SJCRH30 (cell line): Measurements from ENCODE around the gene UNC93A. TPM values are rescaled to one million over a fixed set of nuclear protein-coding genes. Genes with fewer than 3 reads are reported as not detected.

ENCODE experiments used
- DNase-seq, 2 experiments: peaks; one replicate each; pipeline ENCODE4 v3.0.0-alpha.2; 2015 to 2020
- H3K27ac ChIP-seq: fragments of 250-450 bp; sonication (Bioruptor Pico); 2 replicates; pipeline ENCODE4 v1.5.1; 2020; ENCODE audit warnings: mild to moderate bottlenecking, moderate library complexity
- H3K27me3 ChIP-seq: fragments of 250-450 bp; sonication (Bioruptor Pico); 2 replicates; pipeline ENCODE4 v1.5.1; 2020; ENCODE audit warnings: mild to moderate bottlenecking, moderate library complexity
- H3K36me3 ChIP-seq: fragments of 250-450 bp; sonication (Bioruptor Pico); 2 replicates; pipeline ENCODE4 v1.5.1; 2020; ENCODE audit warnings: mild to moderate bottlenecking, moderate library complexity
- H3K4me1 ChIP-seq: fragments of 250-450 bp; sonication (Bioruptor Pico); 2 replicates; pipeline ENCODE4 v1.5.1; 2020; ENCODE audit warnings: mild to moderate bottlenecking, moderate library complexity
- H3K4me3 ChIP-seq: fragments of 250-450 bp; sonication (Bioruptor Pico); 2 replicates; pipeline ENCODE4 v1.5.1; 2020; ENCODE audit warnings: mild to moderate bottlenecking, moderate library complexity
- H3K9me3 ChIP-seq: fragments of 250-450 bp; sonication (Bioruptor Pico); replicated peaks from 2 replicates; pipeline ENCODE4 v1.5.1; 2020; ENCODE audit warnings: mild to moderate bottlenecking, moderate library complexity
- total RNA-seq: library from RNA; depleted of rRNA; stranded (reverse); fragments of >200 nt; shearing (Covaris generic); gene quantifications from 2 replicates; pipeline ENCODE4 v1.2.3, GENCODE V29; 2014

The UNC93A gene
- total RNA-seq, 1 experiment from 2014 or later: not detected

DNA sequence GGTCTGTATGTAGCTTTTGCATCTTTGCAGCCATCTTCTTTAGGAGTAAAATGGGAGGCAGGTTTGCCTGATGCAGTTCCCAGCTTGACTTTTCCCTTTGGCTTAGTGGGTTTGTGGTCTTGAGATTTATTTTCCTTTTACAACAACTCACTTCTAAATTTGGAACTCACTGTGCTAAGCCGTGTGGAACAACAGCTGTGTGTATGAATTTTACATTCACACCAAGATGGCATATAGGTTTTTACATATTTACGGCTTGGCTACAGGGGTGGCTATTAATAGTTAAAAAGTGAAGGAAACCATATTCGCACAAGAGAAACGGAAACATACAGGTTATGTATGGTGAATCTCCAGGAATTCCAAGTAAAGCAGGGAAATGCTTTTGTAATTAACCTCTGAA lies 36.3 kb downstream of the UNC93A start:
- H3K36me3 ChIP-seq: no peaks in the 10 kb centered on the region
- no peaks in the 10 kb centered on the region for H3K9me3 ChIP-seq
- no peak for DNase-seq
- no peak overlapping the region for H3K4me3 ChIP-seq
- no peak overlapping the region for H3K27ac ChIP-seq
- peaks cover 3% of the 10 kb centered on the region; the same call in 1 of the 2 replicates for H3K27me3 ChIP-seq
- no peaks in the 10 kb centered on the region for H3K4me1 ChIP-seq

DNA sequence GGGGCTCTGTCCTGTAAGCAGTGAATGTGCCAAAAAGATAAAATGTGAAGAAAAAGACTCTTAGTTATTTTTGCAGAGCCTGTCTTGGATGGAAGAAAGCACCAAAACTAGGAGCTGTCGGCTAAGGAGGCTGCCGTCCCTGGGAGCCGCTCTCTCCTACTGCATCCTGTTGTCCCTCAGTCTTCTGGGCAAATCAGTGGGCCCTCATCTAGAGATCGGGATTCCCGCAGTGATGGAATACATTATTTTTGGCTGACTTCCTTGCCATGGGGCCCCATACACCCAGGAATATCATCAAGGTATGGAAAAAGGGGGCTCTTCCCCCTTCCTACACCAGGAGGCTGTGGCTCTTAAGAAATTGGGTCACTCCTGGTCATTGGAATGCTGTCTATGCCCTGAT lies 37.0 kb downstream of the UNC93A start:
- Histone ChIP-seq H3K9me3 (no peaks in the 10 kb centered on the region), H3K4me3 (no peak overlapping the region), H3K4me1 (no peaks in the 10 kb centered on the region), H3K27ac (no peak overlapping the region), H3K27me3 (peaks cover 3% of the 10 kb centered on the region; the same call in 1 of the 2 replicates), H3K36me3 (no peaks in the 10 kb centered on the region)
- no peak for DNase-seq

DNA sequence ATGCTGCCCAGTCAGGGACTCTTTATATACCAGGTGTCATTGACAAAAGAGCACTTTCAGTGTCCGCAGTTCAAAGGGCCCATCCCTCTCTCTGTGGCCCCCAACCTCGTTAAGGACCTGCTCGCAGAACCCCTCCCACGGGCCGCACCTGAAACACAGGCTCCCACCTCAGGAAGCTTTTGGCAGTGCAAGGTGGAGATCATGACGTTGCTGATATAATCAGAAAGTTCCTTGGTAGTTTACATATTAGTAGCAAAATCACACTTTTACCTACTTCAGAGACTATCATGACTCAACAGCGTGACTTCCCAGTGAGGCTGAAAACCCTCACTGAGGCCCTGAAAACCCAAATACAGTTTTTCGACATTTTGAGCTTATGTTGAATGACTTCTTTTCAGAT lies 37.9 kb downstream of the UNC93A start:
- DNase-seq: no peak
- Histone ChIP-seq H3K36me3 (no peaks in the 10 kb centered on the region), H3K9me3 (no peaks in the 10 kb centered on the region), H3K4me3 (no peak overlapping the region), H3K27ac (no peak overlapping the region), H3K27me3 (peaks cover 3% of the 10 kb centered on the region; the same call in 1 of the 2 replicates), H3K4me1 (no peaks in the 10 kb centered on the region)

DNA sequence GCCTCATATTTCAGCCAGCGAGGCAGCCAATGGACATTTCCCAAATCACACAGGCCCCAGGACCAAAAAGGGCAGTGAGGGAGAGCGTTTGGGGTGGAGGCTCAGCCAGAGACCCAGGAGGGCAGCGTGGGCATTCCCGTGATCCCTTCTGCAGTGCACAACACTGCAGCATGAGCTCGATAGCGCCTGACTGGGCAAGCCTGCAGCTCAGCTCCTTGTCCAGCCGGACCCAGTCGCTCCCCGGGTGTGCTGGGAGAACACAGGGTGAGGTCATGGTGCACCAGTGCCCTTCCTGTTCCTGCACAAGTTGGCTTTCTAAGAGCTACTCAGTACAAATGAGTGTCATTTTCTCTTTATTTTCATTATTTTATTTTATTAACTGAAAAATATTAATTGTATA lies 39.6 kb downstream of the UNC93A start:
- Histone ChIP-seq H3K36me3 (no peaks in the 10 kb centered on the region), H3K27me3 (peaks cover 3% of the 10 kb centered on the region; the same call in 1 of the 2 replicates), H3K9me3 (no peaks in the 10 kb centered on the region), H3K4me1 (no peaks in the 10 kb centered on the region), H3K4me3 (no peak overlapping the region), H3K27ac (no peak overlapping the region)
- DNase-seq: no peak

DNA sequence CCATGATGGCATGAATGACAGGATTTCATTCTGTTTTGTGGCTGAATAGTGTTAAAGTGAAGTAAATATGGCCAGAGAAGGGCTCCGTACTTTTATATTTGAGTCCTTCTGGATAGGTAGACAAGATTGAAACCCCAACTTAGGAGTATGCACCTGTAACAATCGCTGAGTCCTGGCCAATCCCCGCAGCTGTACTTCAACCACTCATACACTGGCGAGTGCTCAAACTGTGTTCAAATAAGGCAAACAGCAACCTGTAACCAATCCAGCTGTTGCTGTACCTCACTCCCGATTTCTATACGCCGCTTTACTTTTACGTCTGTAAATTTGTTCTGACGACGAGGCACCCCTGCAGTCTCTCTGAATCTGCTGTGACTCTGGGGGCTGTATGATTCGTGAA lies 40.5 kb downstream of the UNC93A start:
- Histone ChIP-seq H3K36me3 (no peaks in the 10 kb centered on the region), H3K4me3 (no peak overlapping the region), H3K27ac (no peak overlapping the region), H3K9me3 (no peaks in the 10 kb centered on the region), H3K27me3 (peaks cover 3% of the 10 kb centered on the region; the same call in 1 of the 2 replicates), H3K4me1 (no peaks in the 10 kb centered on the region)
- peak in 1 of 2 experiments; percentile 14 for DNase-seq

DNA sequence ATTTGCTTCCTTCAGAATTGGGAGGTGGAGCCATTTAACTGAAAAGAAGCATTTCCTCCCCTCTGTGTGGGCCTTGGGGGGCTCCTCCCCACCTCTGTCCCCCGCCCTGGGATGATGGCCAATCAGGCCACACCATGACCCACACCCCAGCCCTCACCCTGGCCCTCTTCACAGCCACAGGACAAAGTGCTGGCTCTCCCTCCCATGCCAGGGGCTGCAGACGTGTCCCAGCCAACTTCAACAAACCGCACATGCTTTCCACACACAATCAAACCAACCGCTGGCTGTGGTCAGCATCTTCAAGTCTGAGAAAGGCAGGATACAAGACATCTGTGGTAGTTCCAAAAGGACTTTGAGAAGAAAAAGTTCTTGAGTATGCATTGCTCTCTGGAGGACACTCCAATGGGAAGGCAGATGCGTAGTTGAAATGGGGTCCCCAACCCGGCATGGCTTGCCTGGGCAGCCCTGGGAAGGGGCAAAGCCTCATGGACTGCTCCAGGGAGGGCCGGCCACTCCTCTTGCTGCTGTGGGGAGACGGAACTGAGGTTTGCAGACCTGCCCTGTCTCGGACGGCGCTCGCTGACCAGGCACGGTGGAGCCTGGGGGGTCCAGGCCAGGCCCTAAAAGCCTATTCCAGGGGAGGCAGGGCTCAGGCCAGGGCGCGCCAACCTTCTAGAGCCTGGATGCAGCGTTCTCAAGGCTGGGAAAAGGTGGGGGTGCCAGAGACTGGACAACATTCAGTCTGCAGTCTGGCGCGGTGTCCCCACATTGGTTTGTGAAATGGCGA lies 45.9 kb downstream of the UNC93A start:
- Histone ChIP-seq H3K9me3 (no peaks in the 10 kb centered on the region), H3K4me3 (no peak overlapping the region), H3K36me3 (no peaks in the 10 kb centered on the region), H3K27ac (no peak overlapping the region), H3K27me3 (0 out of 2 replicates have a peak, but pooled peaks cover 2% of the 10 kb centered on the region), H3K4me1 (no peaks in the 10 kb centered on the region)
- no peak for DNase-seq

DNA sequence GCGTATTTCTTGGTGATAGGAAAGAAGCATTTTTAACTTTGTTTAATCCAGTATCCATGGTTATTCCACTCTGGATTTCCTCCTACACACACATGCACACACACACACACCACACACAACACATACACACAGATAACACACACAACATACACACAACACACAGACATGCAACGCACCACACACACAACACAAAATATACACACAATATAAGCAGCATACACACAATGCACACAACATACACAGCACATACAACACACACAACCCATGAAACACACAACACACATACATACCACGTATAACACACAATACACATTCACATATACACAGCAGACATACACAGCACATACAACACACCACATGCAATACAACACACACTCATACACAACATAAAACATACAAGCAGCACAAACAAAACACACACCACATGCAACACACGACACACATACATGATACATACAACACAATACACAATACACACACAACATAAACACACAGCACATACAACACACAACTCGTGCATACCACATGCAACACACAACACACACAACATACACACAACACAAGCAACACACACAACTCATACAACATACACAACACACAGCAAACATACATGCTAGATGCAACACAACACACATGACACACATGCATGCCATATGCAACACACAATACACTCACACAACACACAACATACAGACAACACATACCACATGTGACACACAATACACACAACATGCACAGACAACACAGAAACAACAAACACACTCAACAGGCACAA lies 46.7 kb downstream of the UNC93A start:
- Histone ChIP-seq H3K4me1 (no peaks in the 10 kb centered on the region), H3K36me3 (no peaks in the 10 kb centered on the region), H3K27ac (no peak overlapping the region), H3K4me3 (no peak overlapping the region), H3K9me3 (no peaks in the 10 kb centered on the region), H3K27me3 (0 out of 2 replicates have a peak, but pooled peaks cover 2% of the 10 kb centered on the region)
- no peak for DNase-seq

DNA sequence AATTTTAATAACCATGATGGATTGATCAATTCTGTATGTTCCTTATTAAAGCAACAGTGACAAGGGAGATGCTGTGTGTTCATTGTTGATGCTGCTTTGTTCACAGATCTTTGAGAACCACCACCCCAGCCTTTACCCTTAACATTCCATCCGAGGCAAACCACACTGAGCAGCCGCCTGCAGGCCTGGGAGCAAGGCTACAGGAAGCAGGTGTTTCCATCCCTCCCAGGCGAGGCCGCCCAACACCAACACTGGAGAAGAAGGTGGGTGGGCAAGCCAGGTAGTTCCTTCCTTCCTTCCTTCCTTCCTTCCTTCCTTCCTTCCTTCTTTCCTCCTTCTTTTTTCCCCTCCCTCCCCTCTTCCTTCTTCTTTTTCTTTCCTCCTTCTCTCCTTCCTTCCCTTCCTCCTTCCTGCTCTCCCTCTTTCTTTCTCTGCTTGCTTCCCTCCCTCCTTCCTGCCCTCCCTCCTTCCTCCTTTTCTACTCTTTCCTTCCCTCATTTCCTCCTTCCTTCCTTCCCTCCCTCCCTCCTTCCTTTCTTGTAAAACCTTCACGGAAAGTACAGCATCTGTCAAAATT lies 47.5 kb downstream of the UNC93A start:
- no peak overlapping the region for H3K27ac ChIP-seq
- H3K36me3 ChIP-seq: no peaks in the 10 kb centered on the region
- no peaks in the 10 kb centered on the region for H3K4me1 ChIP-seq
- DNase-seq: no peak
- H3K4me3 ChIP-seq: no peak overlapping the region
- no peaks in the 10 kb centered on the region for H3K9me3 ChIP-seq
- 0 out of 2 replicates have a peak, but pooled peaks cover 2% of the 10 kb centered on the region for H3K27me3 ChIP-seq

DNA sequence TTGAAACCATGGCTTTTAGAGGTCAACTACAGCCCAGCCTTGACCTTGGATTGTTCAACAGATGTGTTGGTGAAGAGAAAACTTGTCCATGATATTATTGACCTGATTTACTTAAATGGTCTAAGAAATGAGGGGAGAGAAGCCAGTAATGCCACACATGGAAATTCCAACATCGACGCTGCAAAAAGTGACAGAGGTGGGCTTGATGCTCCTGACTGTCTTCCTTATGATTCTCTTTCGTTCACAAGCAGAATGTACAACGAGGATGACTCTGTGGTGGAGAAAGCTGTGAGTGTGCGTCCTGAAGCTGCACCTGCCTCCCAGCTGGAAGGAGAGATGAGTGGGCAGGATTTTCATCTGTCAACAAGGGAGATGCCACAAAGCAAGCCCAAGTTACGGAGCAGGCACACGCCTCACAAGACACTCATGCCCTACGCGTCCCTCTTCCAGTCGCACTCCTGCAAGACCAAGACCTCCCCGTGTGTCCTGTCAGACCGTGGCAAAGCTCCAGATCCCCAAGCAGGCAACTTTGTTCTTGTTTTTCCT lies 50.0 kb downstream of the UNC93A start:
- H3K27me3 ChIP-seq: 0 out of 2 replicates have a peak, but pooled peaks cover 2% of the 10 kb centered on the region
- H3K4me1 ChIP-seq: no peaks in the 10 kb centered on the region
- no peak overlapping the region for H3K27ac ChIP-seq

DNA sequence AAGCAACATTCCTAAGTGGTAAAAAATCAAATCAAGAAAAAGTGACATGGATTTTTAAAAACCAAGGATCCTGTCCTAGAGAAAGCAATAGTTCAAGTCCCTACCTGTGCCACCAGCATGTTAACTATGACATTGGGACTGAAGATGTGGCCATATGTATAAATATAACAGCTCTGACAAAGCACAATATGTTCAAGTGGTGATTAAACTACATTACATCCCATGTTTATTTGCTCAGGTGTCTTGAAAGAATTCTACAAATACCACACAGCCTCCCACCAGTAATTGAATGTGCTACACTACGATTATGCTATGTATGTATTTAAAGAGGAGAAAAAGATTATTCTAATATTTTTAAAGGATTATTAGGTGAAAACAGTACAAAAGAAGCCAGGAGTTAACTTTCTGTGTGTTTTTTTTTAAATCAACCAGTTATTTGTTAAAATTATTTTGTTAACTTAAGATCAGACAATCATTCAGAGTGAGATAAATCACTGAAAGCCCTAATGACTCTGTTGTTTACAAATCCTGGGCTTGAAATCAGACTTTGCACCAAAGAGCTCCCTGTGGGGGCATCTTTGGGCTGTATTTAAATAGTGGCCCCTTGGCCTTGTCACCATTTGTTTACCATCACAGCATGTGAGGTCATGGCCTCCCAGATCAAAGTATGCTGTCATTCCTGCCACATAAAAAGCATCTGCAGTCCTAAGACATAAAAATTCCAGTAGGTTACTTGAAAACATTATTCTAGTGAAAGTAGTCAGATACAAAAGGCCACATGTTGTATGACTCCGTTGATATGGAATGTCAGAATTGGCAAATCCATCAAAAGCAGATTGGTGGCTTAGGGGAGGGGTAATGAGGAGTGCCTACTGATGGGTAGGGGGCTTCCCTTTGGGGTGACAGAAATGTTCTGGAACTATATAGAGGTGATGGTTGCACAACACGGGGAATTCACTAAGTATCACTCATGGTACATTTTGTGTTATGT lies 50.8 kb downstream of the UNC93A start:
- no peaks in the 10 kb centered on the region for H3K4me1 ChIP-seq
- H3K4me3 ChIP-seq: no peak overlapping the region
- DNase-seq: no peak
- H3K36me3 ChIP-seq: no peaks in the 10 kb centered on the region
- no peak overlapping the region for H3K27ac ChIP-seq
- no peaks in the 10 kb centered on the region for H3K9me3 ChIP-seq
- H3K27me3 ChIP-seq: 0 out of 2 replicates have a peak, but pooled peaks cover 2% of the 10 kb centered on the region

More for the DNA sequence above, 50.0 kb downstream of the UNC93A start:
- H3K36me3 ChIP-seq: no peaks in the 10 kb centered on the region
- no peak for DNase-seq
- no peaks in the 10 kb centered on the region for H3K9me3 ChIP-seq
- H3K4me3 ChIP-seq: no peak overlapping the region

DNA sequence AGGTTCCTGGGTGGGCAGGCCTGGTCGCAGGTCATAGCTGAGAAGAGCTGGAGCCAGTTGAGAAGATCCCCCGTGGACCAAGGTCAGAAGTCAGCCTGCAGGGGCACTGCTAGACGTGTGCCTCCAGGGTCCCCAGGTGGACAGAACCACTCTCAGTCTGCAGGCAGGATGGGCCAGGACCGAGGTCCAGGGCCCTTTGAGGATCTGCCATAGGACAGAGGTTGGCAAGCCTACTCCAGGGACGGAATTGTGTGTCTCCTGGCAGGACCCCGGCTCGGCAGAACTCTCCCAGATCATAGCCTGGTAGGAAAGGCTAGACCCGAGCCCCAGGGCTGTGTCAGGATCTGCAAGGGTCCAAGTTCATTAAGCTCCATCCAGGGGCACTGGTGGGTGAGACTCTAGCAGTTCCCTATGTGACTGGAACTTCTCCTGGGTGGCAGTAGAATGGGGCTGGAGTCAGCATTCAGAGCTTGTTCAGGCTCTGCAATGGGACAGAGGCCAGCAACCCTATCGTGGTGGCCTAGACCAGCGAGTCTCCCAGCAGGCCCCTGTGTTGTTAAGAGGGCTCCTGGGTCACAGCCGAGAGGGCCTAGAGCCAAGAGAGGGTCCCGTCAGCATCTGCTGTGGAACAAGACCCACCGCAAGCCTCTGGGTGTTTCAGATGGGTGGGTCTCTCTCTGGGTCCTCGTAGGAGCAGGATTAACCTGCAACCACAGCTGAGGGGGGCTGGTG lies 51.9 kb downstream of the UNC93A start:
- H3K36me3 ChIP-seq: no peaks in the 10 kb centered on the region
- no peaks in the 10 kb centered on the region for H3K4me1 ChIP-seq
- H3K4me3 ChIP-seq: no peak overlapping the region
- H3K27me3 ChIP-seq: 0 out of 2 replicates have a peak, but pooled peaks cover 2% of the 10 kb centered on the region
- no peaks in the 10 kb centered on the region for H3K9me3 ChIP-seq
- no peak for DNase-seq
- no peak overlapping the region for H3K27ac ChIP-seq

DNA sequence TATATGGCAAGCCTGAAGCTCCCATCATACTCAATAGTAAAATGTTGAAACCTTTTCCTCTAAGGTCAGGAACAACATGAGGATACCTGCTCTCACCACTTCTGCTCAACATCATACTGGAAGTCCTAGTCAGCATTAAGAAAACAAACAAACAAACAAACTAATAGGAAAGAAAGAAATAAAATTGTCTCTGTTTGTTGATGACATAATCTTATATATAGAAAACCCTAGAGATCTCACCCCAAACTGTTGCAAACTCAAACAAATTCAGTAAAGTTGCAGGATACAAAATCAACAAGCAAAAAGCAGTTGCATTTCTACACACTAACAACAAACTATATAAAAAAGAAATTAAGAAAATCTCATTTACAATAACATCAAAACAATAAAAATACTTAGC lies 54.2 kb downstream of the UNC93A start:
- DNase-seq: no peak
- H3K4me1 ChIP-seq: no peaks in the 10 kb centered on the region
- H3K9me3 ChIP-seq: no peaks in the 10 kb centered on the region
- H3K36me3 ChIP-seq: no peaks in the 10 kb centered on the region
- no peak overlapping the region for H3K4me3 ChIP-seq
- H3K27me3 ChIP-seq: no peaks in the 10 kb centered on the region
- H3K27ac ChIP-seq: no peak overlapping the region

DNA sequence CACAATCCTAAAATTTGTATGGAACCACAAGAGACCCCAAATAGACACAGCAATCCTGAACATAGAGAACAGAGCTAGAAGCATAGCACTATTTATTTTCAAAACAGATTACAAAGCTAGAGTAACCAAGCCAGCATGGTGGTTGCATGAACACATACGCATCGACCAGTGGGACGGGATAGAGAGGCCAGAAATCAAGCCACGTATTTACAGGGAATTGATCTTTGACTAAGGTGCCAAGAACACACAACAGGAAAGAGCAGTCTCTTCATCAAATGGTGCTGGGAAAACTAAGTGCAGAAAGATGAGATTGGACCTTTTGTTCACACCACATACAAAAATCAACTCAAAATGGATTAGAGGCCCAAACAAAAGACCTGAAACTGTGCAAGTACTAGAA lies 54.8 kb downstream of the UNC93A start:
- Histone ChIP-seq H3K4me1 (no peaks in the 10 kb centered on the region), H3K36me3 (no peaks in the 10 kb centered on the region), H3K27ac (no peak overlapping the region), H3K9me3 (no peaks in the 10 kb centered on the region), H3K4me3 (no peak overlapping the region), H3K27me3 (no peaks in the 10 kb centered on the region)
- no peak for DNase-seq
